ENCODE measurements around the gene EIF3D.
A peak's percentile ranks its signal among the peaks of the same experiment; 100 is the strongest.
"Not testable (repeated sequence)": the region's sequence is repeated elsewhere in the genome, so short reads cannot be mapped to it uniquely, and the experiment has no call there.

Gene EIF3D

GRCh38 chr22:36549033-36549432, 20.1 kb upstream of the EIF3D start:
- DNase-seq, result no peak

- DNase-seq, result no peak
Observed at GRCh38 chr22:36548606-36549005, 19.6 kb upstream of the EIF3D start.

- DNase-seq, result no peak
Observed at GRCh38 chr22:36546932-36547331, 18.0 kb upstream of the EIF3D start.

- peak; percentile 49 for DNase-seq
Observed at GRCh38 chr22:36546092-36546804, 17.3 kb upstream of the EIF3D start.

- no peak for DNase-seq
Observed at GRCh38 chr22:36544107-36544620, 15.2 kb upstream of the EIF3D start.

- no peak for DNase-seq
Observed at GRCh38 chr22:36541831-36542411, 13.0 kb upstream of the EIF3D start.

- no peak for DNase-seq
Observed at GRCh38 chr22:36540867-36541642, 12.1 kb upstream of the EIF3D start.

GRCh38 chr22:36538529-36538928, 9.6 kb upstream of the EIF3D start:
- no peak for DNase-seq

GRCh38 chr22:36536717-36537116, 7.8 kb upstream of the EIF3D start:
- DNase-seq, result peak; percentile 94

- DNase-seq, result not testable (repeated sequence)
Observed at GRCh38 chr22:36533320-36533719, 4.4 kb upstream of the EIF3D start.

GRCh38 chr22:36532466-36532865, 3.5 kb upstream of the EIF3D start:
- DNase-seq, result no peak

- DNase-seq, result no peak
Observed at GRCh38 chr22:36528341-36528740, 625 bp downstream of the EIF3D start.

GRCh38 chr22:36522662-36523061, 6.3 kb downstream of the EIF3D start:
- DNase-seq, result no peak

GRCh38 chr22:36520423-36520822, 8.5 kb downstream of the EIF3D start:
- no peak for DNase-seq

- DNase-seq, result not testable (repeated sequence)
Observed at GRCh38 chr22:36519906-36520305, 9.1 kb downstream of the EIF3D start.

GRCh38 chr22:36514766-36515165, 14.2 kb downstream of the EIF3D start:
- no peak for DNase-seq

GRCh38 chr22:36512991-36513390, 16.0 kb downstream of the EIF3D start:
- DNase-seq, result no peak

GRCh38 chr22:36512333-36512732, 16.6 kb downstream of the EIF3D start:
- no peak for DNase-seq

- DNase-seq, result no peak
Observed at GRCh38 chr22:36510966-36511881, 17.7 kb downstream of the EIF3D start.

- no peak for DNase-seq
Observed at GRCh38 chr22:36510384-36510783, 18.6 kb downstream of the EIF3D start.

- DNase-seq, result no peak
Observed at GRCh38 chr22:36507518-36508010, 21.4 kb downstream of the EIF3D start.
